Suprapubic skin (tissue), 4 donors: ENCODE measurements around the gene PNO1. TPM values are rescaled to one million over a fixed set of nuclear protein-coding genes. Genes with fewer than 3 reads are reported as not detected.

Experiments used
- DNase-seq, 2 donors: peaks; one replicate each; pipeline ENCODE4 v3.0.0-alpha.2; 2019; ENCODE audit warnings: low spot score in 2 of 2
- H3K27ac ChIP-seq: fragments of 200-600 bp; sonication (generic); one replicate; pipeline ENCODE4 v1.5.1; 2019
- H3K27me3 ChIP-seq: fragments of 200-600 bp; sonication (generic); one replicate; pipeline ENCODE4 v1.5.1; 2019
- H3K36me3 ChIP-seq: fragments of 200-600 bp; sonication (generic); one replicate; pipeline ENCODE4 v1.5.1; 2019
- H3K4me1 ChIP-seq: fragments of 200-600 bp; sonication (generic); one replicate; pipeline ENCODE4 v1.5.1; 2019
- H3K4me3 ChIP-seq: fragments of 200-600 bp; sonication (generic); one replicate; pipeline ENCODE4 v1.5.1; 2019; ENCODE audit warnings: mild to moderate bottlenecking
- H3K9me3 ChIP-seq: fragments of 200-600 bp; sonication (generic); one replicate; pipeline ENCODE4 v1.5.1; 2019
- CTCF ChIP-seq, 2 donors: fragments of 200-600 bp in 1 of 2; fragments of 450-650 bp in 1 of 2; sonication (generic) in 1 of 2; IDR thresholded peaks; one replicate each; pipeline ENCODE4 v1.5.1; 2016 to 2019; ENCODE audit warnings: antibody characterized with exemption in 2 of 2, mild to moderate bottlenecking in 1 of 2, moderate library complexity in 1 of 2
- EP300 ChIP-seq: sonication (generic); formaldehyde crosslinking; IDR thresholded peaks from one replicate; pipeline ENCODE4 v1.6.1; 2017; ENCODE audit warnings: antibody characterized with exemption
- POLR2A ChIP-seq, 2 donors: fragments of 450-650 bp; IDR thresholded peaks; one replicate each; pipeline ENCODE4 v1.6.1; 2017; ENCODE audit warnings: antibody characterized with exemption in 2 of 2, mild to moderate bottlenecking in 2 of 2, moderate library complexity in 2 of 2
- POLR2AphosphoS5 ChIP-seq, 3 donors: sonication (generic); formaldehyde crosslinking; IDR thresholded peaks; one replicate each; pipeline ENCODE4 v1.6.1; 2017; ENCODE audit warnings: antibody characterized with exemption in 3 of 3
- WGBS: methylation state at CpG from one replicate; pipeline ENCODE4 v1.1.5; 2018; 5-methylcytosine and 5-hydroxymethylcytosine counted together
- total RNA-seq, 4 donors: library from RNA; depleted of rRNA; stranded (reverse); fragments of >200 nt; gene quantifications; one replicate each; pipeline ENCODE4 v1.1.0, GENCODE V29; 2016

PNO1 gene
- total RNA-seq, 4 donors from 2014 or later, result 8.4 to 20.2 (median 15.5) TPM

GRCh38 chr2:68203587-68203986, 45.9 kb downstream of the PNO1 start:
- Histone ChIP-seq H3K4me3 (no peak overlapping the region), H3K4me1 (peaks cover 30% of the 10 kb centered on the region), H3K27ac (no peak overlapping the region), H3K36me3 (no peaks in the 10 kb centered on the region), H3K27me3 (no peaks in the 10 kb centered on the region), H3K9me3 (no peaks in the 10 kb centered on the region)
- no peak for DNase-seq
- WGBS, result 35% methylated on average over 3 of the region's 3 CpGs
- TF ChIP-seq POLR2A (IDR thresholded peaks at IDR 0.05) (no peak), POLR2AphosphoS5 (IDR thresholded peaks at IDR 0.05) (no peak), CTCF (IDR thresholded peaks at IDR 0.05) (no peak), EP300 (no peak)

GRCh38 chr2:68206793-68207192, 49.1 kb downstream of the PNO1 start:
- Histone ChIP-seq H3K9me3 (no peaks in the 10 kb centered on the region), H3K27me3 (no peaks in the 10 kb centered on the region), H3K36me3 (no peaks in the 10 kb centered on the region), H3K4me1 (peaks cover 26% of the 10 kb centered on the region), H3K4me3 (no peak overlapping the region), H3K27ac (no peak overlapping the region)
- no peak for DNase-seq
- no peak for TF ChIP-seq POLR2AphosphoS5 (IDR thresholded peaks at IDR 0.05)
- no peak for TF ChIP-seq POLR2A (IDR thresholded peaks at IDR 0.05)
- TF ChIP-seq CTCF (IDR thresholded peaks at IDR 0.05), result no peak
- TF ChIP-seq EP300, result no peak

GRCh38 chr2:68214381-68214780, 56.7 kb downstream of the PNO1 start:
- Histone ChIP-seq H3K27ac (no peak overlapping the region), H3K9me3 (no peaks in the 10 kb centered on the region), H3K4me1 (peaks cover 53% of the 10 kb centered on the region), H3K36me3 (peaks cover 4% of the 10 kb centered on the region), H3K4me3 (no peak overlapping the region), H3K27me3 (no peaks in the 10 kb centered on the region)
- TF ChIP-seq POLR2A (IDR thresholded peaks at IDR 0.05) (no peak), CTCF (IDR thresholded peaks at IDR 0.05) (no peak), POLR2AphosphoS5 (IDR thresholded peaks at IDR 0.05) (no peak), EP300 (no peak)
- 78% methylated on average over 5 of the region's 5 CpGs for WGBS
- no peak for DNase-seq

GRCh38 chr2:68216454-68217310, 59.0 kb downstream of the PNO1 start:
- 30% methylated on average over 2 of the region's 2 CpGs for WGBS

More at GRCh38 chr2:68216454-68217310, 59.0 kb downstream of the PNO1 start:
- TF ChIP-seq CTCF (IDR thresholded peaks at IDR 0.05), result no peak
- TF ChIP-seq POLR2AphosphoS5 (IDR thresholded peaks at IDR 0.05), result no peak
- no peak for TF ChIP-seq POLR2A (IDR thresholded peaks at IDR 0.05)
- TF ChIP-seq EP300, result no peak
- no peak for DNase-seq
- H3K4me1 ChIP-seq, result peaks cover 63% of the 10 kb centered on the region
- peaks cover 4% of the 10 kb centered on the region for H3K36me3 ChIP-seq
- no peak overlapping the region for H3K27ac ChIP-seq
- no peaks in the 10 kb centered on the region for H3K9me3 ChIP-seq
- no peak overlapping the region for H3K4me3 ChIP-seq
- H3K27me3 ChIP-seq, result no peaks in the 10 kb centered on the region
